HepG2 (cell line): ENCODE measurements around the gene NTN5. TPM values are rescaled to one million over a fixed set of nuclear protein-coding genes. Genes with fewer than 3 reads are reported as not detected.

ENCODE experiments used
- ATAC-seq: fragments of 200-7000 bp; cut with Tn5 transposase; 3 replicates; pipeline ENCODE4 v1.9.1; 2020; ENCODE audit warnings: mild to moderate bottlenecking, moderate library complexity
- BruUV-seq: library from RNA; stranded (reverse); fragments of 400-500 nt; replicated peaks from 2 replicates; lab custom pipeline; 2021; lab: Mats Ljungman, UMichigan
- CTCF ChIA-PET: fragments of 300-600 bp; formaldehyde crosslinking; extraction: SDS; loops from one replicate; lab custom pipeline; 2021; ENCODE audit warnings: low total read pairs, inconsistent platforms, low intra/inter-chr PET ratio; lab: Yijun Ruan, JAX
- POLR2A ChIA-PET: fragments of 350-600 bp; sonication (Branson Sonifier 250); formaldehyde crosslinking; loops from one replicate; lab custom pipeline; 2020; ENCODE audit warnings: antibody characterized with exemption, inconsistent platforms; lab: Yijun Ruan, JAX
- DNase-seq: peaks from one replicate; pipeline ENCODE4 v3.0.0-alpha.2; 2015; ENCODE audit warnings: low spot score
- FAIRE-seq: peaks from 3 replicates; lab custom pipeline; 2011; peaks lifted over from hg19 to GRCh38; lab: Jason Lieb, UNC
- H2AFZ ChIP-seq: one replicate; pipeline ENCODE4 v1.6.1; 2011; ENCODE audit warnings: low read length, inconsistent platforms
- H3K27ac ChIP-seq: fragments of 300-600 bp; 3 replicates; pipeline ENCODE4 v1.8.0; 2011; ENCODE audit warnings: mixed run types, mild to moderate bottlenecking, mixed read lengths, low read length, inconsistent platforms; ENCODE audit not compliant: insufficient read depth; ENCODE audit errors: extremely low read length
- H3K27me3 ChIP-seq, 2 experiments: fragments of 200-600 bp in 1 of 2; 2 replicates in 1 of 2; 3 replicates in 1 of 2; pipeline versions ENCODE4 v1.6.0 to v1.8.0; 2011; ENCODE audit warnings: low read length in 2 of 2, mild to moderate bottlenecking in 2 of 2, moderate library complexity in 2 of 2, inconsistent platforms in 1 of 2; ENCODE audit not compliant: insufficient read depth in 2 of 2, control insufficient read depth in 1 of 2
- H3K36me3 ChIP-seq, 2 experiments: fragments of 200-600 bp in 1 of 2; replicated peaks in 1 of 2; 2 replicates in 1 of 2; 3 replicates in 1 of 2; pipeline versions ENCODE4 v1.5.1 to v1.8.0; 2011; ENCODE audit warnings: low read length in 2 of 2, inconsistent platforms in 1 of 2; ENCODE audit not compliant: insufficient read depth in 2 of 2, control insufficient read depth in 1 of 2
- H3K4me1 ChIP-seq: 2 replicates; pipeline ENCODE4 v1.5.1; 2012; ENCODE audit warnings: low read length, inconsistent platforms; ENCODE audit not compliant: insufficient read depth
- H3K4me2 ChIP-seq: 2 replicates; pipeline ENCODE4 v1.6.0; 2011; ENCODE audit warnings: low read depth, low read length, inconsistent platforms
- H3K4me3 ChIP-seq, 3 experiments: fragments of 200-600 bp in 1 of 3; sonication (generic), shearing (Covaris generic) in 1 of 3; replicated peaks in 1 of 3; 2 replicates each; pipeline ENCODE4 v1.5.1; 2011 to 2016; ENCODE audit warnings: low read length in 3 of 3, inconsistent platforms in 2 of 3, low read depth in 2 of 3, mild to moderate bottlenecking in 2 of 3, control low read depth in 1 of 3, mixed read lengths in 1 of 3; ENCODE audit not compliant: insufficient read depth in 1 of 3
- H3K79me2 ChIP-seq: one replicate; pipeline ENCODE4 v1.6.1; 2011; ENCODE audit warnings: low read length, inconsistent platforms; ENCODE audit not compliant: insufficient read depth
- H3K9ac ChIP-seq: 2 replicates; pipeline ENCODE4 v1.6.0; 2011; ENCODE audit warnings: mild to moderate bottlenecking, low read depth, low read length, inconsistent platforms; ENCODE audit not compliant: insufficient read depth
- H3K9me3 ChIP-seq: 2 replicates; pipeline ENCODE4 v1.5.1; 2012; ENCODE audit warnings: mild to moderate bottlenecking, low read length
- H4K20me1 ChIP-seq: 2 replicates; pipeline ENCODE4 v1.6.0; 2011; ENCODE audit warnings: inconsistent platforms, mild to moderate bottlenecking, low read length, moderate library complexity; ENCODE audit not compliant: insufficient read depth
- GATA4 ChIP-seq: sonication (generic); IDR thresholded peaks from 2 replicates; pipeline ENCODE4 v1.6.1; 2016; ENCODE audit warnings: antibody characterized with exemption, low read depth, borderline replicate concordance
- HOXD1 ChIP-seq: sonication (generic); formaldehyde crosslinking; IDR thresholded peaks from 2 replicates; pipeline ENCODE4 v1.5.0; 2020; ENCODE audit warnings: missing genetic modification reagents
- NFAT5 ChIP-seq: sonication (generic); formaldehyde crosslinking; IDR thresholded peaks from 2 replicates; pipeline ENCODE4 v1.4.0; 2020; ENCODE audit warnings: missing genetic modification reagents
- REST ChIP-seq, 2 experiments: IDR thresholded peaks; 2 replicates each; pipeline ENCODE4 v1.6.1; 2011 to 2012; ENCODE audit warnings: low read length in 2 of 2, borderline replicate concordance in 1 of 2, low read depth in 1 of 2, mild to moderate bottlenecking in 1 of 2, moderate library complexity in 1 of 2
- ZFYVE20 ChIP-seq: sonication (generic); formaldehyde crosslinking; IDR thresholded peaks from 2 replicates; pipeline ENCODE4 v1.8.0; 2023; ENCODE audit warnings: low read depth, mild to moderate bottlenecking, moderate library complexity, missing genetic modification reagents, borderline replicate concordance
- ZNF275 ChIP-seq: sonication (generic); formaldehyde crosslinking; IDR thresholded peaks from 2 replicates; pipeline ENCODE4 v1.8.0; 2022; ENCODE audit warnings: missing genetic modification reagents, mild to moderate bottlenecking, inconsistent platforms, borderline replicate concordance
- WGBS: methylation state at CpG from one replicate; pipeline ENCODE4 v1.1.6; 2017; ENCODE audit warnings: low lambda C conversion rate; 5-methylcytosine and 5-hydroxymethylcytosine counted together
- in situ Hi-C: cut with HindIII; loops from 2 replicates; pipeline ENCODE4 v1.10.0; 2017; ENCODE audit warnings: low pct_unique_long_range_greater_than_20kb; ENCODE audit not compliant: extremely low pct_ligation_motif_present
- intact Hi-C: fragments of 100-400 bp; cut with micrococcal nuclease; formaldehyde crosslinking; loops from one replicate; pipeline ENCODE4 v1.10.0; 2022; ENCODE audit not compliant: unreplicated experiment
- polyA plus RNA-seq, 8 experiments: library from polyadenylated mRNA; depleted of rRNA in 3 of 8; stranded (reverse) in 7 of 8; unstranded in 1 of 8; fragments of >200 nt; fragmentation: Illumina TruSeq in 4 of 8; extraction: Trizol in 4 of 8; gene quantifications; 2 replicates each; pipeline versions ENCODE4 v1.2.1 to v1.2.3, GENCODE V29; 2011 to 2016; ENCODE audit warnings: low read depth in 4 of 8, missing spikeins in 1 of 8, mixed read lengths in 1 of 8; ENCODE audit not compliant: insufficient read depth in 1 of 8
- total RNA-seq, 5 experiments: library from RNA; depleted of rRNA; stranded (reverse); fragments of >200 nt; fragmentation: Illumina TruSeq; extraction: Trizol; gene quantifications; 2 replicates each; pipeline ENCODE4 v1.2.3, GENCODE V29; 2016; ENCODE audit warnings: low read depth in 1 of 5

Gene NTN5
- total and polyA plus RNA-seq, 2 of the 13 experiments (the other 11 are each of a cell fraction or from before 2014, with no cell fraction given): 0.05 TPM; not detected in 1

GRCh38 chr19:48678201-48678600, 5.4 kb upstream of the NTN5 start:
- POLR2A ChIA-PET: no interaction called here
- ATAC-seq (no peak), FAIRE-seq (no peak), DNase-seq (no peak)
- no peaks in the 10 kb centered on the region for H3K79me2 ChIP-seq
- in situ Hi-C loops: loop anchor here (10.0 kb wide), 2 partner anchors 107 to 157 kb away; partner anchors contain the start of gene HSD17B14
- TF ChIP-seq NFAT5 (CRISPR knock-in tag) (no peak), REST (IDR thresholded peaks at IDR 0.05; ENCODE audit: borderline replicate concordance in 1 of 2, low read depth in 1 of 2, low read length in 2 of 2) (no peak), GATA4 (no peak), ZFYVE20 (CRISPR knock-in tag) (no peak), HOXD1 (CRISPR knock-in tag) (no peak), ZNF275 (no peak)
- TF ChIP-seq, all 625 proteins: peak for 0
- WGBS: 49% methylated on average over 4 of the region's 4 CpGs
- H2AFZ ChIP-seq: no peak overlapping the region
- intact Hi-C loops: loop anchor here (5.0 kb wide), 1 partner anchor 34 kb away; no protein-coding TSS in a partner anchor
- peaks cover 6 to 16% of the 10 kb centered on the region in 2 experiments; a peak in 4 of 5 replicates for H3K27me3 ChIP-seq
- H3K4me1 ChIP-seq: peaks cover 29% of the 10 kb centered on the region
- no peak overlapping the region for H3K9ac ChIP-seq
- CTCF ChIA-PET: no interaction called here
- no peak overlapping the region for H3K4me3 ChIP-seq
- no peaks in the 10 kb centered on the region for H3K36me3 ChIP-seq
- no TSS peak for BruUV-seq
- no peaks in the 10 kb centered on the region for H3K9me3 ChIP-seq
- H3K27ac ChIP-seq: no peak overlapping the region
- no peaks in the 10 kb centered on the region for H4K20me1 ChIP-seq
- no peak overlapping the region for H3K4me2 ChIP-seq
